KMS-11 (cell line): ENCODE measurements around the gene RELB.

Experiments used
- H2AFZ ChIP-seq: fragments of 200-600 bp; sonication (generic); 2 replicates; pipeline ENCODE4 v1.6.1; 2016; ENCODE audit warnings: antibody characterized with exemption, mixed run types, low read depth
- H3K27ac ChIP-seq: fragments of 200-600 bp; sonication (generic); 2 replicates; pipeline ENCODE4 v1.6.1; 2016; ENCODE audit warnings: mild to moderate bottlenecking, mixed run types
- H3K27me3 ChIP-seq: fragments of 200-600 bp; sonication (generic); 2 replicates; pipeline ENCODE4 v1.6.1; 2017; ENCODE audit warnings: mild to moderate bottlenecking, low read depth, mixed run types, moderate library complexity; ENCODE audit not compliant: insufficient read depth
- H3K36me3 ChIP-seq: fragments of 200-600 bp; sonication (generic); 2 replicates; pipeline ENCODE4 v1.6.1; 2017; ENCODE audit warnings: mild to moderate bottlenecking, mixed run types; ENCODE audit not compliant: insufficient read depth
- H3K4me1 ChIP-seq: fragments of 200-600 bp; sonication (generic); 2 replicates; pipeline ENCODE4 v1.6.1; 2016; ENCODE audit warnings: mild to moderate bottlenecking, low read depth, mixed run types; ENCODE audit not compliant: poor library complexity, severe bottlenecking
- H3K4me2 ChIP-seq: fragments of 200-600 bp; sonication (generic); 2 replicates; pipeline ENCODE4 v1.7.0; 2016; ENCODE audit warnings: mild to moderate bottlenecking, mixed run types
- H3K4me3 ChIP-seq: fragments of 200-600 bp; sonication (generic); IDR thresholded peaks from 2 replicates; pipeline ENCODE4 v1.6.1; 2017; ENCODE audit warnings: low read depth, low read length, mixed read lengths; ENCODE audit not compliant: insufficient read depth
- H3K79me2 ChIP-seq: fragments of 200-600 bp; sonication (generic); 2 replicates; pipeline ENCODE4 v1.6.1; 2016; ENCODE audit warnings: low read depth, mixed run types; ENCODE audit not compliant: insufficient read depth
- H3K9ac ChIP-seq: fragments of 200-600 bp; sonication (generic); 2 replicates; pipeline ENCODE4 v1.6.1; 2016; ENCODE audit warnings: mild to moderate bottlenecking, mixed run types
- H4K20me1 ChIP-seq: fragments of 200-600 bp; sonication (generic); 2 replicates; pipeline ENCODE4 v1.6.1; 2016; ENCODE audit warnings: mild to moderate bottlenecking, mixed run types; ENCODE audit not compliant: insufficient read depth
- TF ChIP-seq, protein P1 (sequence below): fragments of 200-600 bp; sonication (generic); conservative IDR thresholded peaks from 2 replicates; pipeline ENCODE4 v1.6.1; 2017; ENCODE audit warnings: low read depth, mild to moderate bottlenecking, antibody characterized with exemption, low read length, moderate library complexity, mixed read lengths

RELB gene

DNA sequence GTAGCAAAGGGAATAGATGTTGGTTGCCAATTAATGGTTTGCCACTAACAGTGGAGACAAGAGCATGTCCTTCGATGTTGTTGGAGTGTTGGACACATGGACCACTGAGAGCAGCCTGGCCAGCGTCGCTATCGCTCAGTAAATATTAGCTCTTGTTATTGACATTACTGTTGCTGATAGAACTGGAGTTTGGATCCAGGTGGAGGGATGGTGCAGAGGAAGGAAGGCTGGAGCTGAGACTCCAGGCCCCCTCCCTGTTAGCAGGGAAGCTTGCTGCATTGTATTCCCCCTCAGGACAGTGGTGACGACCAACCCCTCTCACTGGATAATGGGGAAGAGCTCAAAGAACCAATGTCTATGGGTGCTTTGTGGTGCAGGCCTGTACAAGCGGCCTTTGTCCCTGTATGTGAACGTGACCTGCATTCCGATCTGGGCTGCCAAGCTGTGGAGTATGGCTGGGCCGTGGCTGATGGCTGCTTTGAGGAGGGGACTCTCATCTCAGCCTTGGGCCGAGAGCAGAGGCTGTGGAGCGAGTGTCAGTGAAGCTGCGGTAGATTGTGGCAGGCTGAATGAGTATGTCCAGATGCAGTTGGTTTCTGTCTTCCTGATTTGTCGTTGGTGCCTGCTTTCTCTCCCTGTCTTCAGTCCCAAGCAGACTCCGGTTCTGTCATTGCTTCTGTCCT, 44.5 kb downstream of the RELB start:
- peaks cover 58% of the 10 kb centered on the region for H3K4me1 ChIP-seq
- no peak overlapping the region for H3K27ac ChIP-seq
- H4K20me1 ChIP-seq, result no peaks in the 10 kb centered on the region
- peaks cover 10% of the 10 kb centered on the region; the same call in 1 of the 2 replicates for H3K36me3 ChIP-seq
- no peak overlapping the region for H3K4me3 ChIP-seq
- no peaks in the 10 kb centered on the region for H3K27me3 ChIP-seq
- TF ChIP-seq, protein P1, sequence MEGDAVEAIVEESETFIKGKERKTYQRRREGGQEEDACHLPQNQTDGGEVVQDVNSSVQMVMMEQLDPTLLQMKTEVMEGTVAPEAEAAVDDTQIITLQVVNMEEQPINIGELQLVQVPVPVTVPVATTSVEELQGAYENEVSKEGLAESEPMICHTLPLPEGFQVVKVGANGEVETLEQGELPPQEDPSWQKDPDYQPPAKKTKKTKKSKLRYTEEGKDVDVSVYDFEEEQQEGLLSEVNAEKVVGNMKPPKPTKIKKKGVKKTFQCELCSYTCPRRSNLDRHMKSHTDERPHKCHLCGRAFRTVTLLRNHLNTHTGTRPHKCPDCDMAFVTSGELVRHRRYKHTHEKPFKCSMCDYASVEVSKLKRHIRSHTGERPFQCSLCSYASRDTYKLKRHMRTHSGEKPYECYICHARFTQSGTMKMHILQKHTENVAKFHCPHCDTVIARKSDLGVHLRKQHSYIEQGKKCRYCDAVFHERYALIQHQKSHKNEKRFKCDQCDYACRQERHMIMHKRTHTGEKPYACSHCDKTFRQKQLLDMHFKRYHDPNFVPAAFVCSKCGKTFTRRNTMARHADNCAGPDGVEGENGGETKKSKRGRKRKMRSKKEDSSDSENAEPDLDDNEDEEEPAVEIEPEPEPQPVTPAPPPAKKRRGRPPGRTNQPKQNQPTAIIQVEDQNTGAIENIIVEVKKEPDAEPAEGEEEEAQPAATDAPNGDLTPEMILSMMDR, result no peak
- H3K9ac ChIP-seq, result no peak overlapping the region
- H3K79me2 ChIP-seq, result peaks cover 91% of the 10 kb centered on the region
- H2AFZ ChIP-seq, result no peak overlapping the region
- H3K4me2 ChIP-seq, result no peak overlapping the region

DNA sequence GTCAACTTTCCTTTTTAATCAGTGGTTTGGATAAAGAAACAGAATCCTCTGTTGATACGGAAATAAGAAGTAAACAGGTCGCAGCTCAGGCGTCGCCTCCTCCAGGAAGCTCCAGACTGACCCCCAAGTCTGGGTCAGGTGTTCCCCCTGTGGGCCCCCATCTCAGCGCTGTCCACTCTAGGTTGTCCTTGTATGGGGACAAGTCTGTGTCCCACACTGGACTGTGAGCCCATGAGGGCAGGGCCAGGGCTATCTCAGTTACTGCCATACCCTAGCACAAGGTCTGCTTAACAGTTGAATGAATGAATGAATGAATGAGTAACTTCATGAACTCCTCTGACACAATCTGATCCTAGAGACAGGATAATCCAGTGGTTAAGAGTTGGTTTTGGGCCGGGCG, 45.1 kb downstream of the RELB start:
- Histone ChIP-seq H3K36me3 (peaks cover 10% of the 10 kb centered on the region; the same call in 1 of the 2 replicates), H3K27me3 (no peaks in the 10 kb centered on the region), H2AFZ (no peak overlapping the region), H3K9ac (no peak overlapping the region), H3K27ac (no peak overlapping the region), H3K4me2 (no peak overlapping the region), H3K4me1 (peaks cover 59% of the 10 kb centered on the region), H4K20me1 (no peaks in the 10 kb centered on the region), H3K4me3 (no peak overlapping the region), H3K79me2 (peaks cover 88% of the 10 kb centered on the region)
- TF ChIP-seq, protein P1, result no peak

DNA sequence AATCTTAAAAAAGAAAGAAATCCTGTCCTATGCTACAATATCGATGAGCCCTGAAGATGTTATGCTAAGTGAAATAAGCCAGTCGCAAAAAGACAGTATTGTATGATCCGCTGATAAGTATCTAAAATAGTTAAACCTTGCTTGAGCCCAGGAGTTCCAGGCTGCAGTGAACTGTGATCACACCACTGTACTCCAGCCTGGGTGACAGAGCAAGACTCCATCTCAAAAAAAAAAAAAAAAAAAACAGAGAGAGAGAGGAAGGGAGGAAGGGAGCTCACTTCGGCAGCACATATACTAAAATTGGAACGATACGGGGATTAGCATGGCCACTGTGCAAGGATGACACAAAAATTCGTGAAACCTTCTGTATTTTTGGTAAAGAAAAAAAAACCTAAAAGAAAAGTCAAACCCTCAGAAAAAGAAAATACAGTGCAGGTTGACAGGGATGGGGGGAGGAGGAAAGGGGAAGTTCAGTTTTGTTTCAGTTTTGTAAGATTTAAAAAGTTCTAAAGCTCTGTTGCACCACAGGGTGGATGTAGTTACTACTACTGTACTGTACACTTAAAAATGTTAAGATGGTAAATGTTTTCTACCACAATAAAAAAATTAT, 46.0 kb downstream of the RELB start:
- Histone ChIP-seq H3K4me1 (peaks cover 64% of the 10 kb centered on the region), H2AFZ (no peak overlapping the region), H3K36me3 (peaks cover 10% of the 10 kb centered on the region; the same call in 1 of the 2 replicates), H4K20me1 (no peaks in the 10 kb centered on the region), H3K9ac (no peak overlapping the region), H3K4me3 (no peak overlapping the region), H3K27ac (no peak overlapping the region), H3K4me2 (peak overlapping the region; percentile 2; the same call in 1 of the 2 replicates), H3K79me2 (peaks cover 80% of the 10 kb centered on the region), H3K27me3 (no peaks in the 10 kb centered on the region)
- TF ChIP-seq, protein P1, result no peak

DNA sequence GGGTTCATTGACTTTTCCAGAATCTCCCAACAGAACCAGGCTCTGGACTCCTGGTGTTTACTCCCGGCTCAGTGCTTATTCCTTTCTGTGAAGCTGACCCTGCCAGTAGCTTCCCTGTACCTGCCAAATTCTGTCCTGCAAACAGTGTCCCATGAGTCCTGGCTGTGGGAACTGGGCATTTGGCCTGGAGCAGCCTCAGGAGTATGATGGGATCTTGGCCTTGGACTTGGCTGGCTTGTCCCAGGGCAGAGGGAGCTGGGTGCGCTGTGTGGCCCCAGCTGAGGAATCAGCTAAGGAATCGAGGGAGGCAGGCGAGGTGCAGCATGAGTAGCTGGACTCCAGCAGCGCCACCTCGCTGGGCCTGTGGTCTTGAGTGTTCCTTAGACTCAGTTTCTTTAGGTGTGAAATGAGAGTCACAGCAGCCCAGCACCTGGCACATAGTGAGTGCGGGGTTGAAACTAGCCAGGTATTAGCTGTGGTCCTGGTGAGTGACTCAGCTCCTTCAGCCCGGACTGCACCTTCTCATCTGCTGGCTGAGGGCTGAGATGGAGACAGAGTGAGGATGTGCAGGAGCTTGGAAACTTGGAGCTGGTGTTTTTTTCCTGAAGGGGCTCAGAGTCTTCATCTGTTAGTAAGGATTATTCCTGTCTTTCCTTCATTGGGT, 47.9 kb downstream of the RELB start:
- Histone ChIP-seq H2AFZ (no peak overlapping the region), H3K4me1 (peaks cover 79% of the 10 kb centered on the region), H3K79me2 (peaks cover 68% of the 10 kb centered on the region), H3K4me3 (no peak overlapping the region), H3K27ac (peak overlapping the region; percentile 53; the same call in 1 of the 2 replicates), H3K4me2 (peak overlapping the region; percentile 37; the same call in 1 of the 2 replicates), H3K27me3 (no peaks in the 10 kb centered on the region), H3K36me3 (0 out of 2 replicates have a peak, but pooled peaks cover 4% of the 10 kb centered on the region), H4K20me1 (no peaks in the 10 kb centered on the region), H3K9ac (no peak overlapping the region; the same call in 1 of the 2 replicates)
- TF ChIP-seq, protein P1, result no peak
